GM18499 (cell line): ENCODE results near the gene TUBB4A.
"Not testable (repeated sequence)": the region's sequence is repeated elsewhere in the genome, so short reads cannot be mapped to it uniquely, and the experiment has no call there.

Experiments
- ATAC-seq: cut with Tn5 transposase; IDR thresholded peaks from one replicate; pipeline ENCODE4 v1.9.1; 2021; ENCODE audit warnings: moderate number of reproducible peaks; ENCODE audit not compliant: insufficient read depth, unreplicated experiment

Gene TUBB4A

DNA sequence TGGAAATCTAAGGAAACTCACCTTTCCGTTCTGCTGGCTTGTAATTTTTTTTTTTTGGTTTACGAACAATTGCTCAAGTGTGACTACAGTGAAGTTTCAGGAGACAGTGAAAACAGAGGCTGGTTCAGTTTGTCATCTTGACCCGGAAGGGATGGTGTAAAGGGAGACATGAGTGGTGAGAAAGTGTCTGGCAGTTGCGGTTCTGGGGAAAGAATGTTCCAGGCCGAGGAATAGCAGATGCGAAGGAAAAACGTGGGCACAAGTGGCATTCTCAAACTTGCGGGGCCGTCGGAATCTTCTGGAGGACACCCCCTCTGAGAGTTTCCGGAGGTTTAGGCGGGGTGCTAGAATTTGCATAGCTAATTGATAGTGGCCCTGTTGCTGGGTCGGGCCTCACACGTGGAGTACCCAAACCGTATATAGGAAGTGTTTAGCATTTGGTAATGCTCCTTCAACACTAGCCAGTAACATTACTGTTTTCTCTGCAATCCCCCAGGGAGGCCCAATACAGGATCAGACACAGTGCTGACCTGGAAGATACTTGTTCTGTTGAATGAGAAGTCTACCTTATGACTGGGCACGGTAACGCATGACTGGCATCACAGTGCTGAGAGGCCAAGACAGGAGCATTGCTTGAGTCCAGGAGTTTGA, 25.9 kb upstream of the TUBB4A start:
- peak; percentile 38 for ATAC-seq

DNA sequence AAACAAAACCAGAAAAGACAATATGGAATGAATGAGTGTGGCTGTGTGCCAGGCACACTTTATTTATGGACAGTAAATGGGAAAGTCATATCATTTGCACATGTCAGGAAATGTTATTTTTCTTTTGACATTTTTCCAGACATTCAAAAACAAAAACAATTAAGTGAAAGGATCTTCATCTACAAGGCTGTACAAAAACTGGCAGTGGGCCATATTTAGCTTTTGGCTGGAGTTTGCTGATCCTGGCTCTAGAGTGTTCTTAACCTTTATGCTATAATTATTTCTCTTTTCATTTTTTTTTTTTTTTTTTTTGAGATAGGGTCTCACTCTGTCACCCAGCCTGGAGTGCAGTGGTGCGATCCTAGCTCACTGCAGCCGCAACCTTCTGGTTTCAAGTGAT, 22.2 kb upstream of the TUBB4A start:
- no peak for ATAC-seq

DNA sequence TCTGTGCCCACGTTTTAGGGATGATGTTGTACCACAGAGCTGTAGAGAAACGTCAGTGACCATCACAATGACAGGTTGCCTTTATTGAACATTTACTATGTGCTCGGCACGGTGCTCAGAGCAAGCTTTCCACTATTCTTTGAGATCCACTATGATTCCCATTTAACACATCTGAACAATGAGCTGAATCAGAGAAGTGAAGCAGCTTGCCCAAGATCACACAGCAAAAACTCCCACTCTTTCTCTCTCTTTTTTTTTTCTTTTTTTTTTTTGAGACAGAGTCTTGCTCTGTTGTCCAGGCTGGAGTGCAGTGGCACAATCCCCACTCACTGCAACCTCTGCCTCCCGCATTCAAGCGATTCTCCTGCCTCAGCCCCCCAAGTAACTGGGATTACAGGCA, 20.6 kb upstream of the TUBB4A start:
- ATAC-seq = no peak

DNA sequence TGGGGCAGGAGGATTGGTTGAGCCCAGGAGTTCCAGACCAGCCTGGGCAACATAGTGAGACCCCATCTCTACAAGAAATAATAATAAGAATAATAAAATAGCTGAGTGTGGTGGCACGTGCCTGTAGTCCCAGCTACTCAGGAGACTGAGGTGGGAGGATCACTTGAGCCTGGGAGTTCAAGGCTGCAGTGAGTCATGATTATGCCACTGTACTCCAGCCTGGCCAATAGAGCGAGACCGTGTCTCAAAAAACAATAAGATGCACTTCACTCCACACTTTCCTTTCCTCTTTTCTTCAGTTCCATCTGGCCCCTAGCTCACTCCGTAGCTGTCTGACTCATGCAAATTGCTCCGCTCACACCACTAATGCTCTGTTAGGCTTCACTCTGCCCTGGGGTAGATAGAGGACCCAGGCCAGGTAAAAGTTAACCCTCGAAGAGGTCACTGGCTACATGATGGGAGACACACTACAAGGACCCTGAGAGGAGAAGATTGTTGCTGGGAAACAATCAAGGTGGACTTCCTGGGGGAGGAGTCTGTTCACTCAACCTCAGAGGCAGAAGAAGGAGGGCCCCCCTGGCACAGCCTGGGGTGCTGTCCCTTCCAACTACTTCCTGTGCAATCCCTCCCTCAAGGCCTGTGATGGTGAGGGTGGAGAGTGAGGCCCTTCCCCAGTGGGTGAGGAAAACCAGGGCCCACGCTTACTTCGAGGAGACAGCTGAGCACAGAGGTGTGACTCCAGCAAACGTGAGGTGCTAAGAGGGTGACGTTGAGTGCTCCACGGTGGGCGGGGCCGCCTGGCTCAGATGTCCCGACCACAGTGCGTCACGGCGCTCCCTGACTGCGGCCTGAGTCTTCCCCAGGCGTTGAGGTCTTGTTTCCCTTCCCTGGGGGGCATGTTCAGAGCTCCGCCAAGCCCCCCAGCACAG, 19.9 kb upstream of the TUBB4A start:
- peak; percentile 38 for ATAC-seq

DNA sequence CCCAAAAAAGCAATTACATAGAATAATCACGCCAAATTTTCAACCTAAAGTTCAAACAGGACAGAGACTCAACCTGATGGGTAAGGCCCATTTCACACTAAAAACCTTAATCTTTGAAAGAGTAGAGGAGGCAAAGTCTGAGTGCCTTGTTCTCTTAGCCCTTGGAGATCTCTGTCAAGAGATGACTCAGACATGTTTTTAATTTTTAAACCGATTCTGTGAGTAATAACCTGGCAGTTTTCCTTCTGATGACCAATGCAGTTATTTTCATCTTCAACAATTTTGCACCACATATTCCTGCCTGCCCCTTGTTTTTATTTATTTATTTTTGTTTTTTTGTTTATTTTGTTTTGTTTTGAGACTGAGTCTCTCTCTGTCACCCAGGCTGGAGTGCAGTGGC, 17.2 kb upstream of the TUBB4A start:
- ATAC-seq = no peak

DNA sequence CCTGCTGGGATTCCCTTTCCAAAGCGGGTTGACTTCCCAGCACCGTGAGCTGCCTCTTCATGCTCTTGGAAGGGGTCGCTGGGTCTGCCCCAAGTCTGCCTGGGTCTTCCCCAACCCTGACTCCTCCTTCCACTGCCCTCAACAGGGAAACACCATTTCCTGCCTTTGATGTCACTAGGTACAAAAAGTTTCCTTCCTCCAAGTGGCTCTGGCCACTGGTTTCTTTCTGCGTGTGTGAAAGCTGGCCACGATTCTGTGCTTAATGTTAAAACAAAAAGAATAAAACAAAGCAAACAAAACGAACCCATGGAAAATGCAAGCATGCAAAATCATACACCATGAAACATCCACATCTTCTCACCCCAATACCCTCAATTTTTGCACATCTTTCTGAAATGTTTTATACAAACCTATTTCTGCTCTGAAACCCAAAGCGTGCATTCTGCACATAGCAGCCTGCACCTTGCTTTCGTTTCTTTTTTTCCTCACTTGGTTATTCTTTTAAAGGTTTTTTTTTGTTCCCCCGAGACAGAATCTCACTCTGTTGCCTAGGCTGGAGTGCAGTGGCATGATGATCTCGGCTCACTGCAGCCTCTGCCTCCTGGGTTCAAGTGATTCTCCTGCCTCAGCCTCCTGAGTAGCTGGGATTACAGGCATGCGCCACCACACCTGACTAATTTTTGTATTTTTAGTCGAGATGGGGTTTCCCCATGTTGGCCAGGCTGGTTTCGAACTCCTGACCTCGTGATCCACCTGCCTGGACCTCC, 16.2 kb upstream of the TUBB4A start:
- ATAC-seq = no peak

DNA sequence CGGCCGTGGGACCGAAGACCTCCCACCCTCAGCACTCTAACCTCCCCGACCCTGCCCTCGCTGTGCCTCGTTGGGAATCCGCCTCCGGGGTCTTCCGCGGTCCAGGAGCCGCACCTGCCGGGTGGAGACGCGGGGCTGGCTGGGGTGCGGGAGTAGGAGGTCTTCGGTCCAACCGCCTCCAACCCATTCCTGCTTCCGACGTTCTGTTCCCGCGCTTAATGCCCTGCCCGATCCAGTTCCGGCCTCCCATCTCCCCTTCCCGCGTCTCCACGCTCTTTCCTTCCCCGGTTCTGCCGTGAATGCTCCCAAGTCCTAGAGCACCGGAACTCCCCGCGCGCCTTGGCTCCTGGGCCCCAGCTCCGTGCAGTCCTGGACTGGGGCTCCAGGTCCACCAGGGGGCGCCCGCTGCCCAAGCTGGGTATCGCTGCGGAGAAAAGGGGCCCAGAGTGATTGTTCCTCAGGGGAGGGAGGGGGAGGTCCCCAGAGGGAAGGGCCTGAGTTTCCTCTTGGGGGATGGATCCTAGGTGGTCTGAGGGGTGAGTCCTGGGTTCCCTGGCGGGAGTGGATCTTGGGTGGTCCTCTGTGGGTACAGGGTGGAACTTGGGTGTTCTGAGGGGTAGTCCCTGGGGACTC, 14.7 kb upstream of the TUBB4A start:
- no peak for ATAC-seq

DNA sequence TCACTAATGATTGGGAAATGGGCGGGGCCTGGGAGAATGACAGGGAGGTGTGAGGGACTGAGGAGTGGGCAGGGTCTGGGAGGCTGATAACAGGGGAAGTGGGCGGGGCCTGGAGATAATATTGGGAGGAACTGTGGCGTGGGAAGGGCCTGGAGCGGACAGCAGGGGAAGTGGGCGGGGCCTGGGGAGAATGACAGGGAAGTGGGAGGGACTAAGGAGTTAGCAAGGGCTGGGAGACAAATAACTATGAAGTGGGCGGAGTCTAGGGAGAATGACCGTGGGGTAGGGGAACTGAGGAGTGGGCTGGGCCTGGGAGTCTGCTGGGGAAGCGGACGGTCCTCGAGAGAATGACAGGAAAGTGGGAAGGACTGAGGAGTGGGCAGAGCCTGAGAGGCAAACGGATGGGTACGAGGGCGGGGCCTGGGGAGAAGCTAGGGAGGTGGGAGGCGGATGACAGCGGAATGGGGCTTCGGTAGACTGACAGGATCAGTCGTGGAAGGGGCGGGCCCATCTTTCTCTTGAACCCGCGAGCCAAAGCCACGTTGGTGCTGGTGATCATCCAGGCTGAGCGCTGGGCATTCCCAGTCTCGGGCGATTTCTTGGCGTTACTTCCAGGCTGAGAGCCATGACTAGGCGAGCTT, 14.0 kb upstream of the TUBB4A start:
- no peak for ATAC-seq

DNA sequence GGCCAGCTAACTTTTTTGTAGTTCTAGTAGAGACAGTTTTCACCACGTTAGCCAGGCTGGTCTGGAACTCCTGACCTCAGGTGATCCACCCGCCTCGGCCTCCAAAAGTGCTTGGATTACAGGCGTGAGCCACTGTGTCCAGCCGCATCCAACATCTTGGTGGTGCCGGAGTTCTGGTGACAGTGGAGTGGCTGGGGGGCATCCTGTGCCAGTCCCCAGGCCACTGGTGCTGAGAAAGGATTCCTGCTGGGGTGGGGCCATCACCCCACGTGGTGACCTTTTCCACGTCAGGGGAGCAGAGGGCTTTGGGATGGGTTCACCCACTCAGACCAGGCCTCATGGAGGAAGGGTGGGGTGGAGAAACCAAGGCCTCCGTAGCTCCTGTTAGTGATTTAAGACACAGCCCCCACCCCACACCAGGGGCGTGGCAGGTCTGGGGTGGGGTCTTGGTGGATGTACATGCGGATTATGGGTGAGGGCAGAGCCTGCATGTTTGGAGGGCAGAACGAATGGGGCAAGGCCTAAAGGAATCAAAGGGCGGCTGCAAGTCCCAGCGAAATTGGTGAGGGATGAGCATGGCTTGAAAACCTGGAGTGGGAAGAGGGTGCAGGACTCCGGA, 12.9 kb upstream of the TUBB4A start:
- no peak for ATAC-seq

DNA sequence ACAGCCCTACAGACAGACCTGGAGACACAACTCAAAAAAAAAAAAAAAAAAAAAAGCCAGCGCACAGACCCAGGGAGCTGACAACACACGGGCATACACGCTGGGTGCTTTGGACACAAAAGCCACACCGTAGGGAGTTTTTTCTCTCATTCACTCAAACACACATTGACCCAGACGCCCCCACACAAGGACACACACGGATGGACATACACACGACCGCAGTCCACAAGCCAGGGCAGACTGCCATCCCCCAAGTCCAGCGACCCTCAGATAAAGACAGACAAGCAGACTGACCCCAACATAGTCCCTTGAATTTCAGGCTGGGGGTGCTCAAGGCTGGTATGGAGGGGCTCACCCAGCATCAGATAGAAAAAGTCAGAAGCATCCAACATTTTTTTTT, 12.0 kb upstream of the TUBB4A start:
- no peak for ATAC-seq

DNA sequence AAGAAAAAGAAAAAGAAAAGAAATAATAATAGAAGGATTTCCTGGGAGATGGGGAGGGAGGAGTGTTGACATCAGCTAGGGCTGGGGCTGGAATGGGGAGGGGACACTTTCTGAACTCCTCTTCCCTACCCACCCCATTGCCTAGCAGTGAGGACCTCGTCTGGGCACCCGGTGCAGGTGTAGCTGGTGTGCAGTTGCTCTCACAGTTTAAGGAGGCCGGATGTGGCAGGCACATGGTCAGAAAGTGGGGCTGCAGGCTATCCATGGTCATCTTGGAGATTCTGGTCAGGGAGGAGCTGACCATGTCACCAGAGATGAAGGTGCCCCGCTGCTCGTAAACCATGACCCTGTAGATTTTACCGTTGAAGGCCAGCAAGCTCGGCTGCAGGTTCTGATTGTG, 8.5 kb upstream of the TUBB4A start:
- no peak for ATAC-seq

DNA sequence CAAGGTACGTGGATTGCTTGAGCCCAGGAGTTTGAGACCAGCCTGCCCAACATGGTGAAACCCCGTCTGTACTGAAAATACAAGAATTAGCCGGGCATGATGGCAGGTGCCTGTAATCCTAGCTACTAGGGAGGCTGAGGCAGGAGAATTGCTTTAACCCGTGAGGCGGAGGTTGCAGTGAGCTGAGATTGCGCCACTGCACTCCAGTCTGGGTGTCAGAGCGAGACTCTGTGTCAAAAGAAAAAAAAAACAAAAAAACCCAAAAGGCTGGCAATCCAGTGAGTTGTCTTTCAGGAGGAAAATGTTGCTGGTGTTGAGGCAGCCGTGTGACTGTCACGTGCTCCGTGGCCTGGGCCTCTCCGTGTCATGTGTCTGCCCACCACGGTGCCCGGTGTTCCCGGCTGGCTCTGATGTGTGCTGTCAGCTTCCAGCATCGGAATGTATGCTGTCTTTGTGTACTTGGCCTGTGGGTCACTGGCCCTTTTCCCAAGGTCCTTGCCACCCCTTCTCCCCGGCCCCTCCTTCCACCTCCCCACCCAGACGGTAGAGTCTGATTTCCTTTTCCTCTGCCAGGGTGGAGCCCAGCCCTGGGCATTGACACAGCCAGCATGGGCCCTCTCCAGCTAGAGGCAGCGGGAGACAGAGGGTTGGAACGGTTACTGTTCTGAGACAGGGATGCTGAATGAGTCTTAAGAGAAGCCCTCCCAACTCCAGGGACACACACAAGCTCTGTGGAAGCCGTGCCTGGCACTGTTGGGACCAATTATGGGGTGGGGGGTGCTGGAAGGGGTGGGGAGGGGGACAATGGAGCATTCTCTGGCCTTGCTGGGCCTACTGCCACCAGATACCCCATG, 7.2 kb upstream of the TUBB4A start:
- no peak for ATAC-seq

DNA sequence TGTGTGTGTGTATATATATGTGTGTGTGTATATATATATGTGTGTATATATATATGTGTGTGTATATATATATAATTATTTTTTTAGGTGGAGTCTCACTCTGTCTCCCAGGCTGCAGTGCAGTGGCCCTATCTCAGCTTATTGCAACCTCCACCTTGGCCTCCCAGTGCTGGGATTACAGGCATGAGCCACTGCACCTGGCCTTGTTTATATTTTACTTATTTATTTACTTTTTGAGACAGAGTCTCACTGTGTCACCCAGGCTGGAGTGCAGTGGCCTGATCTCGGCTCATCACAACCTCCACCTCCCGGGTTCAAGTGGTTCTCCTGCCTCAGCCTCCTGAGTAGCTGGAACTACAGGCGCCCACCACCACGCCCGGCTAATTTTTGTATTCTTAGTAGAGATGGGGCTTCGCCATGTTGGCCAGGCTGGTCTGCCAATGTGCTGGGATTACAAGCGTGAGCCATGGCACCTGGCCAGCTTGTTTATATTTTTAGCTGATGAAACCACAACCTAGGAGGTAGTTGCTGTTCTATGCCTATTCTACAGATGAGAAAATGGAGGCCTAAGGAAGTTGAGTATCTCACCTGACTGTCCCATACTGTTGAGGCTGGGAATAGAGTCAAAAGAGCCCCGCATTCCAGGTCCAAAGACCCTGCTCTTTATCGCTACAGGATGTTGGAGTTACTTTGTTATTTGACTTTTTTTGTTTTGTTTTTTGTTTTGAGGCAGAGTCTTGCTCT, 6.1 kb upstream of the TUBB4A start:
- not testable (repeated sequence) for ATAC-seq

DNA sequence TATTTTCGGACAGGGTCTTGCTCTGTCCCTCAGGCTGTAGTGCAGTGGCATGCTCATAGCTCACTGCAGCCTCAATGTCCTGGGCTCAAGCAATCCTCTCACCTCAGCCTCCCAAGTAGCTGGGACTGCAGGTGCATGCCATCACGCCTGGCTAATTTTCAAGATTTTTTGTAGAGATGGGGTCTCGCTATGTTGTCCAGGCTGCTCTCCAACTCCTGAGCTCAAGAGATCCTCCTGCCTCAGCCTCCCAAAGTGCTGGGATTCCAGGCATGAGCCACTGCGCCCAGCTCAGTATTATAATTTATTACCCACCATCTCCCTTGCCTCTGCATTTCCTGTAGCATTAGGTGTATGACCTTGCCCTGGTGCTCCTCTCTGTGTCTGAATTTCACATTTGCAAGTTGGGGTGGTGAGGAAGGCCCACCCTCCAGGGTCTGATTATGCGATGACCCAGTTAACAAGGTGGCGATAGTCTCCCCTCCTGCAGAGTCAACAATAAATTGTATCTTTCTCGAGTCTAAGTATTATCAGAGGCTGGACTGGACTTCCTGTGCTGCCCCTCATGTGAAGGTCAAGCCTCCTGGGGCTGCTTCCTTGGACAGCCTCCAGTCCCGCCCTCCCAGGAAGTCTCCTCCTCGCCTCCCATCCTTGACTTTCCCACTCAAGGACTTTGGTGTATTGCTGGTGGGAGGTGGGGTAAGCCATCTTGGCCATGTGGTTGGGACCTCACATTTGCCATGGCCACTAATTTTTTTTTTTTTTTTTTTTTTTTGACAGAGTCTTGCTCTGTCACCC, 1.5 kb upstream of the TUBB4A start:
- no peak for ATAC-seq

DNA sequence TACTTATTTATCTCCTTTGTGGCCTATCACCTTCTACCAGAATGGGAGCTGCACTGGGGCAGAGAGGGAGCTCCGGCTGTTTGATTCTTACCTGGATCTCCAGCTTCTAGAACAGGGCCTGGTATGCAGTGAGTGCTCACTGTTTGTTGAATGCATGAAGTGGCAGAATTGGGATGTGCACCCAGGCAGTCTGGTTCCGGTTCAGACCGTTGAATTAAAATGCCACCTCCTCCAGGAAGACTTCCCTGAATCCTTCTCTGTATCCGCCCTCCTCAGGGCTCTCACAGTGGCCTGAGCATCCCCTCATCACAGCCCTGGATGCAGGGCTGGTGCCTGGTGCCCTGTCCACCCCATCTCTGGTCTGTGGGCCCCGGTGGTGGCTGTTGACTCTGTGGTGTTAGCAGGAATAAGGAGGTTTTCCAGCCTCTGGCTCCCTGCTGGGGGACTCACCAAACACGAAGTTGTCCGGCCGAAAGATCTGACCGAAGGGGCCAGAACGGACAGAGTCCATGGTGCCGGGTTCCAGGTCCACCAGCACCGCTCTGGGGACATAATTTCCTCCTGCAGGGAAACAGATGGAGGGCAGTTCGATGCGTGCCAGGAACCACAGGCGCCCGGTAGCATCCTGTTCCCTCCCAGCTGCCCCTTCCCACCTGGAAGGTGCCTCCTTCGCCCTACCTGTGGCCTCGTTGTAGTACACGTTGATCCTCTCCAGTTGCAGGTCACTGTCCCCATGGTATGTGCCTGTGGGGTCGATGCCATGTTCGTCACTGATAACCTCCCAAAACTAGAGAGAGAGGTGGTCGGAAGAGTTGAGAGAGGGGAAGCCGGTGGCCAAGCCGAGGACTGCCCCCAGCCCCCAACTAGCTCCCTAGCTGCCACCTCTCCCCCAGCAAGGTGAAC, 1.0 kb downstream of the TUBB4A start:
- ATAC-seq = no peak

DNA sequence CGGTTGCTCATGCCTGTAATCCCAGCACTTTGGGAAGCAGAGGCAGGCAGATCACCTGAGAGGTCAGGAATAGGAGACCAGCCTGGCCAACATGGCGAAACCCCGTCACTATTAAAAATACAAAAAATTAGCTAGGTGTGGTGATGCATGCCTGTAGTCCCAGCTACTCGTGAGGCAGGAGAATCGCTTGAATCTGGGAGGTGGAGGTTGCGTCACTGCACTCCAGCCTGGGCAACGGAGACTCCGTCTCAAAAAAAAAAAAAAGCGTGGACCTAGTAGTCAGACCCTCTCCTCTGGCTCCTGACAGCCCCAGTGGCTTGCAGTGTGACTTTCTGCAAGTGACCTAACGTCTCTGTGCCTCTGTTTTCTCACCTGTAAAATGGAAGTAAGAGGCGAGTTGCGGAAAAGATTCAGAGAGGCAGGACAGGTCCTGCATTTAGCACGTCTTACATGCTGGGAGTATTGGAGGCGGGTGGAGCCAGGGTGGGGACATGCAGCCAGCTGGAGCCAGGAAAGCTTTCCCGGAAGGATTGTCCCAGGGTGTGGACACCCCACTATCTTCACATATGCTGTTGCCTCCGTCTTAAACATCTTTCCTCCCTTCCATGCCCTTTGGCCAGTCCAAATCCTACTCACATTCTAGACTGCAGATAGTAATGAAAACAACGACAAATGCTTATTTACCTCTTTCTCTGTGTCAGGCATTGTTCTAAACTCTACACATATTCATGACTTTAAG, 2.9 kb downstream of the TUBB4A start:
- no peak for ATAC-seq
